HG03342 (cell line): ENCODE data around the gene ZBTB42.

ENCODE experiments used
- ATAC-seq: cut with Tn5 transposase; IDR thresholded peaks from one replicate; pipeline ENCODE4 v1.9.1; 2021; ENCODE audit warnings: mild to moderate bottlenecking, moderate library complexity; ENCODE audit not compliant: unreplicated experiment

Gene ZBTB42

DNA sequence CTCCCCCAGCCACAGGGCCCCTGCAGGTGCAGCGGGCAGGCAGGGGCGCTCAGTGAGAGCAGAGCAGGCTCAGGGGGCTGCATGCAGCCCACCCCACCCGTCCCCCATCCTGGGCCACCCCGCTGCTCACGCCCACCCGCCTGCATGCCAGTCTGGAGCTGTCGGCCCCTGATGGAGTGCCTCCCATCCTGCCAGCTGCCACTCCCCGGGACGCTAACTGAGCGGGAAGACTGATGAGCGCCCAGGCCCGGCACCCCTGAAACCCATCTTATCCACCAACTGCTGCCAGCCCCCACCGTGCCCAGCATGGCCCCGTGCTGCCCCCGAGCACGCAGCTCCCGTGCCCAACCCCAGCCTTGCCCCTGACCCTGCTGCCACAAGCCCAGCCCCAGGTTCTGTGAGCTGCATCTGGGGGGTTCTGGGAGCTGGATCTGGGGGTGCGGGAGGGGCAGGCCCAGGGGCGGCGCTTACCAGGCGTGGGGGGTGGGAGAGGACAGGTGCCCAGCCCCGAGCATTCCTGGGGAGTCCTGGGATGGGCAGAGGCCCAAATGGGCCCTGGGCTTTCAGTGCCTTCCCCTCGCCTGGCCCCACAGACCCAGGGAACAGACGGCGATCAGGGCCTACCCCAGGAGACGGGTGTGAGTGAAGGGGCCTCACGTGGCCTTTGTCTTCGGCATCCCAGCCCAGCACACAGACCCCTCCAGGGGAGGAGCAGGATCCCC, 18.7 kb upstream of the ZBTB42 start:
- no peak for ATAC-seq

DNA sequence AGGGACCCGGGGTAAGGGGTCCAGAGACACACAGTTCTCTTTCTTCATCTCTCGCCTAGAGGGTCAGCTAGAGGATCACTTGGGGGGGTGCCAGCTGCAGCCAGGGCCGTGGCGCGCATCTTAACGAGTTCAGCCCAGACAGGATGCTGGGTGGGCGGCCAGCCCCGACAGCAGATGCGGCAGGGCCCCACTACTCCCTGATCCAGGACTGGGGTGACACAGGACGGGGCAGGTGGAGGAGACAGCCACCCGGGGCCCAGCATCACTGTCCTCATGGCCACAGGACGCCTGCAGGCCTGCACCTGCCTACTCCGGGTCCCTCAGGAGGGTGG, 18.1 kb upstream of the ZBTB42 start:
- no peak for ATAC-seq

DNA sequence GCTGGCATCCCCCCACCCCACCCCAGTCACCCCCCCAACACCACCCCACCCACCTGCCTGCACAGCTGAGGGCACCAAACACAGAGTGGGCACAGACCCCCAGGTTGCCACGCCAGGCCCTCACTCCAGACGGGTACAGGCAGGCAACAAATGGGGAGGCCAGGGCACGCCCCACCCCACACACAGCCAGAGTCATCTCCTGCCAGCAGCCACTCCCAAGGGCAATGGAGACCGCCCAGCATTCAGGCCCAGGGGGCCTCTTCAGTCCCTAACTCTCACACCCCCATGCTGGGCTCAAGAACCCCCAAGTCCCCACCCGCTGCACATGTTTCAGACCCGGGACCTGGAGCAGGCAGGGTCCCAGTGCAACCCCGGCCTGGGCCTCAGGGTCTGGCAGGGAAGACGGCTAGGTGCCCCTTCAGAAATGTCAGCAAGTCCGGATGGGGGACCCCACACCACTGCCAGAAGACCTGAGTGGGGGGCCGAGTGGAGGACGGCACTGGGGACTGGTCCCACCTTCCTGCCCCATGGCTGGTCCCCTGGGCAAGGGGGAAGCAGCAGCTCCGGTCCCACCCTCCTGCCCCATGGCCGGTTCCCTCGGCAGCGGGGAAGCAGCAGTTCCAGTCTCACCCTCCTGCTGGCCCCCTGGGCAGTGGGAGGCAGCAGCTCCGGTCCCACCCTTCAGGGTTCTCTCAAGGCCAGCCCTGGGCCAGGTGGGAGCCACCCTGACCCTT, 17.2 kb upstream of the ZBTB42 start:
- no peak for ATAC-seq

DNA sequence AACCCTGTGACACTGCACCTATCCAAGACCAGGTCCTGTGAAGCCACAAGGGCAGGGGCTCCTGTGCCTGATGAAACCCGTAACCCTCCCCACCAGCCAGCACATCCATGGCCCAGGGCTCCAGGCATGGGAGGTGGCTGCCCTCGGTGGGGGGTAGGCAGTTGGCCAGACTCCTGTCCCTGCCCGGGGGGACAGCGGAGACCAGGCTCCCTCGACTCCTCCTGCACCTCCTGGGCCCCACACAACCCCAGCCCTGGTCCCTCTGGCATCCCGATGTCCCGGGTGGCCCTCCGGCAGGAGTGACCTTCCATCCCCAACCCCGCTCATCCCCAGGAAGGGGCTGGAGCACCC, 16.7 kb upstream of the ZBTB42 start:
- no peak for ATAC-seq

DNA sequence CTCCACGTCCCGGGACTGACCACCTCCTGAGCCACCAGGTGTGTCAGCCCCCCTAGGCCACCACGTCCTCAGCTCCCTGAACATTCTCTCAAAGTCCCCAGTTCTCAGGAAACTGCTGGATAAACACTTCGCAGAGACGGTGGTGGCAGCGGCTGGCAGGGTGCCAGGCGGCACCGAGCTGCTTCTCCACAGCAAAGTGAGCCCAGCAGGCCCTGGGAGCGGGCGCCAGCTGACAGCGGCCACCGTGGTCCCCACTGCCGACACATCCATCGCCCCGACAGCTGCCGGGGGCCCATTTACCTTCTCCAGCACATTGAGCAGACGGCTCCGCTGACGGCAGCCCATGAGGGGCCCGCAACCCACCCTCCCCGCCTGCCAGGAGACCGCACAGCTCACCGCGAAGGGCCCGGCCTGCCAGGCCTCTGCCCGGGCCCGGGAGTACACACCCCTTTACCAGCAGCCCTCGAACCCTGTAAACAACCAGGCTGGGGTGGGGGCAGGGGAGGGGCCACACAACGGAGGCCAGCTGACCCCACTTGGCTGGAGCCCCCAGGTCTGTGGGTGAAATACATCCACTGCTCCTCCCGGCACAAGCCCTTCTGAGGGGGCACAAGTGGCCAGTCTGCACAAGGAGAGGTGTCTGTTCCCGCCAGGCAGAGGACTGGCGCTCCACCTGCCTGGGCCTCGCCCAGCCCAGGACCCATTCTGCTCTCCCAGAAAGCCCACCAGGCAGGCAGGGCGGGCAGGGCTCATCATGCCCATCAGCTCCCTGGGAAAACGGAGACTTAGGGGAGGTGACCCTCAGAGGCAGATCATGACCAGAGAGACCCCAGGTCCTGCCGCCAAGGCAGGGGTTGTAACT, 15.8 kb upstream of the ZBTB42 start:
- ATAC-seq = no peak

DNA sequence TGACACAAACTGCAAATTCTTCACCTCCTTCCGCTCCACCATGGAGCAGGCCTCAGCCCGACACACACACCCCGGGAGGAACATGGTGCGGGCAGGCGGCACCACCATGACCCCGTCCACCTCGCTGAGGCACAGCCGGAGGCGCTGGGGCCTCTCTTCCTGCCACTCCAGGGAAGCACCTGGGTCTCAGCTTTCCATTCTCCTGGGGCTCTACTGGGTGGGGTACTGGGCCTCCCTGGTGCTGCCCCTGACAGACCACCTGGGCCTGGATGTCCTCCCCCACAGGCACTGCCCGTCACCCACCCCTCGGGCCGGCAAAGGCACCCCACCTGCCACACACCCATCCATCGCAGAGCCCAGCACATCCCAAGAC, 15.2 kb upstream of the ZBTB42 start:
- ATAC-seq = no peak

DNA sequence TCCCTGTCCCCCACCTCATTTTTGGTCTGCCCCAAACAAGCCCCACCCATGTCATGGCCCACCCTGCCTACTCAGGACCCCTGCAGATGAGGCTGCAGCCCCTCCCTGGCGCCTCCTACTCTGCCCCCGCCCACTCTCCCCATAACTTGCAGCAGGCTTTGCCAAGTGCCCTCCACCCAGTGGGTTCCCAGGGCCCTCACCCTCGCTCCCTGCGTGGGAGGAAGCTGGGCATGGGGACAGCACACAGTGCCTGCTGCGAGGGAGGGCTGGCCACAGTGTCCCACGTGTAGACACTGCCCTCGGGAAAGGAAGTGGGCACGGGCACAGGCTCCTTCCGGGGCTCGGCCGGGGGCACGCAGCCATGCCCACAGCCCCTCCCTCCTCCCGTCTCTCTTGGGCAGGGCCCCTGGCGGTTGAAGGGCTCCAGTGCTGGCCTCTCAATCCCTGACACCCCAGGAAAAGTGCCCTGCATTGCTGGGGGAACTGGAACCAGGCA, 14.8 kb upstream of the ZBTB42 start:
- ATAC-seq = no peak

DNA sequence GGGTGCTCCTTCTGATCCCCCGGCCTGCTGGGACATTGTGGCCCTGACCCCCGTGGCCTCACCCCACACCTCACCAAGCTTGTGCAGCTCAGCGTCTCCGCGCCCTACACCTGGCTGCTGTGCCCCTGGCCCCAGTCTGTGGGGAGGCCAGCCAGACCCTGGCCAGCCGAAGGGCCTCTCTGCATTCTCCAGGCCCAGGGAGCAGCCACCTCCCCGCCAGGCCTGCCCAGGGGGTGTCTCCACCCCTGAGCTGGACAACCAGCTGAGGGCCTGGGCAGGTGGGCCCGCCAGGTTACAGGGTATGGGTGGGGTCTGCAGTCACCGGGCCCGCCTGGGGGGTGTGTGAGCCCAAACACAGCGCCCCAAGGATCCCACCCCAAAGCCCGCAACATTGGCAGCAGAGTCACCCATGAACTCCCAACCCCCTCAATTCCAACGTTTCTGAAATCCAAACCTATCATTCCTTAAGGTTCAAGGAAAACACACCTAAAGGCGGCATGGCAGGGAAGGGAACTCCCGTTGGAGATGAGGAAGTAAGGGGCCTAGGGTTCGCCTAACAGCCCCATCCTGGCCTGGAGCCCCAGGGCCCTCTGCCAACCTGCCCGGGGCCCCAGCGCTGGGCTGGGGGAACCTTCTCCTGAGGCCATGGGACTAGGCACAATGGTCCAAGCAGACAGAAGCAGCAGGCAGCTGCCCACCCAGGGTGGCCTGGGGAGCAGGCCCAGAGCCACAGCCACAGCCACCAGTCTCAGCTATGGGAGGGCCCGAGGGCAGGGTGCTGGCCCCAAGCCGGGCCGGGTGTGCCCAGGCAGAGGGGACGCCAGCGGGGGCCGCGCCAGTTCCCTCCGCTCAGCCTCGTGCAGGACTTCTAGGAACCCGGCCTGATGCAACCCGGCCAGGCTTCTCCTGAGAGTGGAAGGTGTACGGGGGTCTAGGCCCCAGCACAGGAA, 13.9 kb upstream of the ZBTB42 start:
- ATAC-seq = no peak

DNA sequence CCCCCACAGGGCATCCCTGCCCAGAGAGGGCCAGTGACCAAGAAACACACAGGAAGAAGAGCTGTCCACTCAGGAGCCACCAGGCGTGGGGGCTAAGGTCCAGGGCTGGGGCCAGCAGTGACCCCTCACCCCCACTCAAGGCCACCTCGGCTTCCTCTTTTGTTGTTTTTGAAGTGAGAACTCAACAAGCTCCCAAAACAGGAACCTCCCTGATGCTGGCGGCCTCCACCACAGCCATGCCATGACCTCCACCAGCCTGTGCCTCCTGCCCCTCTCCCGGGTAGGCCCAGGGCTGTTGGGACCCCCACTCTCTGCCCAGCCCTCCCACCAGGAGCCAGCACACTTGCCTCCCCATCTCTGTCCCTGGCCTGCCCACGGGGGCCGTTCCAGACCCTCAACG, 13.2 kb upstream of the ZBTB42 start:
- no peak for ATAC-seq

DNA sequence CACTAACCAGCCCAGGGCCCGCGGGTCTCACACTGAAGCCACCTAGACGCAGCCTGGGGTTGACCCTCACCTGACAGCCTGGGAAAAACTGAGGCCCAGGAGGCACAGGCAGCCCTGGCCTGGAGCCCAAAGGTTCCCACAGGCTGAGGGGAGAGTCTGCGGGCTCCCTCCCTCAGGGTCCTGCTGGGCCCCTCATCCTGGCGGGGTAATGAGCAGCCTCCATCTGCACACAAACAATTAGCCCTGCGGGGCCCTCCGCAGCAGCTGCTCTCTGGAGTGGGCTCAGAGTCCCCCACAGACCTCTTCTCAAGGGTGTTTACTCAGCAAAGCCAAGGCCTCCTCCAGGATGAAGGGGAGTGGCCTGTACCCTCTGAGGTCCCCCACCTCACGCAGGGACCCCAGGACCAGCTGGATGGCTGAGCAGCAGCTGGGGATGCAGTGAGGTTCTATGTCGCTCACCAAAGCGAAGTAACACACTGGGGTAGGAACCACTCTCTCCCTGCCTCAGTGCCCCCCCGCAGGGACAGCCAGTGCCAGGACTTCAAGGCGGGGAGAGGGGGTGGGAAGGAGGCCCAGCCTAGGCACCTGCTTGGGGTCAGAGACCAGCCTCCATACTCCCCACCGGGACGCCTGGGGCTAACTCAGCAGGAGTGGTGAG, 12.6 kb upstream of the ZBTB42 start:
- ATAC-seq = no peak

DNA sequence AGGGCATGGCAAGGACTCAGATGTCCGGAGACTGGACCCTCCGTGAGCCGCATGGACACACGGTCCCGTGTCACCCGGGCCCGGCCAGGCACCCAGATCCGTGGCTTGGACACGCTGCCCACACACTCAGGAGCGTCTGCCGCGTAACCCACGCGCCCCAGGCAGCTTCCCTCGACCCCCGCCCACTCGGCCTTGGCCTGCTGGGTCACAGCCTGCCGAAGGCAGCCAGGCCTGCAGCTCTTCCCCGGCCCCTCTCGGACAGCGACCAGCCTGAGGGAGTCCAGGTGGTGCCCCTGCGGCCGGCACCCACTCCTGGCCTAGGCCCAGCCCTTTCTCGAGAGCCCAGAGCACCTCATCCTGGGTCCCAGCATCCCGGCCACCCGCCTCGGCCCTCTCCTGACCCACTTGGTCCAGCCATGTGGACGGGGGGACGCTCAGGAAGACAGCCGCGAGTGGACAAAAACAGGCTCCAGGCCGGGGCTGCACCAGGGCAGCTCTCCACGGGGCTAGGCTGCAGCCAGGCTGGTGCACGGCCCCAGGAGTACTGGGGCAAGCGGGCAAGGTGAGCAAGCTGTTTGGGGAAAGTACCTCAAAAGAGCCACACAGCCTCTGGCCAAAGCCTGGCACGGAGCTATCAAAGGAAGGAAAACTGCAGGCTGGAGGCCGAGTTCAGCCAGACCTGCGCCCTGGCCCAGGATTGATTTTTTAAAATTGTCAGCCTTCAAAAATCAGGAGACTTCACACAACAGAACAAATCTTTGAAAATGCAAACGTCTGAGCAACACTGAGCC, 11.8 kb upstream of the ZBTB42 start:
- no peak for ATAC-seq

DNA sequence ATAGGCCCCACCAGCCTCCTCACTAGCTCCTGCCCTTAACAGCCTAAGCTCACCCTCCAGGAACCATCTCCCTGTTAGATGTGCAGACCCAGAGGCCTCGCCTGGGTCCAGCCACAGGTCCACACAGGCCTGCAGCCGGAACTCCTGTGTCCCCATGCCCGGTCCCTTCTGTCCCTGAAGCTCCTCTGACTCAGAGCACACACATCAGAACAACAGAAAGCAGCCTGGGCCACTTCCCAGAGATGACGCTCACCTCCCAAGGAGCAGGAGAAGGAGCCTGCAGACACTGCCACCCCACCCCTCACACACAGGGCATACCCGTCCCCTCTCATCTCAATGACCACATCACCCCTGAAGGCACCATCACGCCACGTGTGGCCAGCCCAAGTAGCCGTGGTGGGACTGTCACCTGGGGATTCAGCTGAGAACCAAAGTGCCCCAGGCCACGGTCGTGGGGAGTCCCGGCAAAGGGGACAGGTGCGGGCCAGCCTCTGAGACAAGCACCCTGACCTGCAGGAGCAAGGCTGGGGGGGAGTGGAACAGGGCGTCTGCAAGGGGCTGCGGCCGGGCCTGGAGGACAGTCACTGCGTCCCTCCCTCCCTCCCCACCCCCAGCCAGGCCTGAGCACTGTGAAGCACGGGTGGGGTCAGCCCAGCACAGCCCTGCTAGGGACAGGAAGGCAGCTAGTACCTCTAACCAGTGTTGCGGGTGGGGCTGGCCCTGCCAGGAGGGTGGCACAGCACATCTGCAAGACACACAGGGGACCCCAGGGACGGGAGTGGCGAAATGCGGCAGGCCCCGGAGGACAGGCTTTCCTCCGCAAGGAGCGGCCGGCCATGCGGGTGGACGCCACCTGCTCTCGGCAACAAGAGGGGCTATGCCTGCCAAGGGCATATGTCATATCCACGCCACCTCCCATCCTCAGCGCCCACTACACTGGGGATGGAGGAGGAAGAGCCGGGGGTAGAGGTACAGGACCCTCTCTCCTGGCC, 10.9 kb upstream of the ZBTB42 start:
- ATAC-seq = no peak

DNA sequence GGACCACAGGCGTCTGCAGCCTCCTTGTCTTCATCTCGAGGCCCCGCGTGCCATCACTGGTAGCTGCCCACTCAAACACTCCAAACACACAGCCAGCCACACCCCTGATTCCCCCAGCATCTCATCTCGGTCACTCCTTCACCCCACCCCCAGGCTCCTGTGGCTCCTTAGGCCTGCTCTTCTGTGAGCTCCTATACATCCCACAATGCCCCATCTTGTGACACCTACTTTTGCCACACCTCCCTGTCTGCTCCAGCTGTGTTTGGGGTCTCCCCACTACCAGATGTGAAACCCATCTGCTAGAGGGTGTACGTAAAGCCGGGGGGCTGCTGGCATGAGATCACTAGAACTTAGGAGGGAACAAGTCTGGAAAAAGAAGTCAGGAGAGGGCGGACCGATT, 9.5 kb upstream of the ZBTB42 start:
- no peak for ATAC-seq

DNA sequence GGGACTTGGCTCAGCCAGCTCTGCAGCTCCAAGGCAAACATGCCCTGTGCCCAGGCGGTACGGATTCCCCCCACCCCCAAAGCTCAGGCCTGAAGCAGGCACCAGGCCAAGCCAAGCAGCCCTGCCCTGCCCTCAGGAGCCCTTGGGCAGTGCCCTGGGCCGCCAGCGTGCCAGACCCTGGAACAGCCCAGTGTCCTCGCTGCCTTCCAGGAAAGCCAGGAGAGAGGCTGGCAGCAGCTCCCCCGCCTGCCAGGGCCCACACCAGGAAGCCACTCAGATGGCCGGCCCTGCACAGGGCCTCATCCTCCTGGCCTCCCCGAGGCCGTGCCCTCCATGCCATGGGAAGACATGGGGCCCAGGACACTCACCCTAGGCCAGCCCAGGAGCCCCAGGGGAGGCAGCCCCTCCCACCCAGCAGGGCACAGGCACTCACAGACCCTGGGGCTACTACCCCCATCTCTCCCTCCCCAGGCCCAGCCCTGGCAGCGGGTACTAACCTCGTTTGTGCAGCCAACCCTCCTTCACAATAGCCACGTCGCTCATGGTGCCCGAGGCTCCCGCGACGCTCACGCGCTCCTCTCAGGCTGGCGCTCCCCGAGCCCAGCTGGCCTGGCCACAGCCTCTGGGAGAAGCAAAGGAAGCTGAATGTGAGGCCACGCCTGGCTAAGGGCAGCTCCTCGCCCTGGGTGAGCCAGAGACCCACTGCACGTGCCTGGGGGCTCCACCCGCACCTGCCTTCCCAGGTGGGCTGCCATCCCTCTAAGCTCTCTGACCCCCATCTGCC, 8.6 kb upstream of the ZBTB42 start:
- ATAC-seq = no peak

DNA sequence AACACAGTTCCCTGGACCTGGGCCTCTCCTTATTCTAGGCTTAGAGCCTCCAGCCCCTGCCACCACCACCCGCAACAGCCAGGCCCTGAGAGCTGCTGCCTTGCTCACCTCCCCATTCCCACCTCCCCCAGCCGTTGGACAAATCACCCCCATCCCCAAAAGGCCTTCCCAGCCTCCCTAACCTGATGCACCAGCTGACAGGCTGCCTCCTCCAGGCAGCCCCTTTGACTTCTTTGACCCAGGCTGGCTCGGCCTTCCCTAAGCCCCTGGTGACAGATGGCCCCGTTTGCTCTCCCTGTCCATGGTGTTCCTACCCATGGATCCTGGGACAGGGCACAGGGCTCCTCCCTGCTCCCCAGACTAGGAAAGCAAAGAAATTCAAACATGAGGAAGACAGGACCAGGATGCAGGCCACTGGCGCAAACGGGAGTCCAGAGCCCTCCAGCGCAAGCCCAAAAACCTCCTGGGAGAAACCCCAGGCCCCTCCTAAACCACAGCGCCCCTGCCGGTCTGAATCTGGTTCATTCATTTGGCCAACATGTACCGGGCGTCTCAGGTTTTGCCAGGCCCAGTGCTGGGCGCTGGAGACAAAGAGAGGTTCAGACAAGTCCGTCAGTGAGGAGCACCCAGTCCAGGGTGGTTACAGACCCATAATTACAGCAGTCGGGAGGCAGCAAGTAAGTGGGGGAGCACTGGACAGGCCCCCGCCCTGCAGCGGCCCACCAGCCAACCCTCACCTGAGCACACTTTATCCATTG, 7.8 kb upstream of the ZBTB42 start:
- no peak for ATAC-seq

DNA sequence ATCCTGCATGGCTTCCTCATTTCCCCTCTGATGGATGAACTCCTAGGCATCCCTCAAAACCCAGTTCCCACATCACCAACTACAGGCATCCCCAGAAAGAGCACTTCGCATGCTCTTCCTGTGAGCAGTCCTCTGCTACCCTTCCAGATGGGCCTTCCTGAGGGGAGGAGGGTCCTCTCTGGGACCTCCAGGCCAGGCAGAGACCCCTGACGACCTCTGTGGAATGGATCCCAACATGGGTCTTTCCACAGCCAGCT, 7.3 kb upstream of the ZBTB42 start:
- no peak for ATAC-seq

DNA sequence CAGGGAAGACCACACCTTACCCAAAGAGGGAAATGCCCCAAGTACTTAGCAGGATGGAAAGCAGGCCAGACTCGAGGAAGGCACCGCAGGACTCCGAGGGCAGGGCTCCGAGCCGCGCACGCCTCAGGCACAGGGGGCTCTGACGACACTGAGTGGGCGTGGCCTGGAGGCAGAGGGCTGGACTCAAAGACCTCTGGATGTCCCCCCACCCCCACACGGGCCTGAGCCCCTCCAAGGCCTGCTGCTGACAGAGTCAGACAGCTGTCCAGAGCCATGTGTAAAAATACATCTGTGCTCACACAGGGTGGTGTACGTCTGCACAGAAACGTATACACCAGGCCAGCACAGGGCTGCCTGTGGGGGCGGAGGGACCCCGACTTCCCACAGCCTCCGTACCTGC, 6.8 kb upstream of the ZBTB42 start:
- ATAC-seq = no peak
